AG20443 (cell line): ENCODE measurements around the gene ARNT2.

ENCODE experiments used
- DNase-seq: peaks from one replicate; pipeline ENCODE4 v3.0.0; 2012; ENCODE audit warnings: low spot score, mixed read lengths

The ARNT2 gene

GRCh38 chr15:80576519-80577090 lies 172.4 kb downstream of the ARNT2 start:
- no peak for DNase-seq

- DNase-seq: no peak
These were observed 173.5 kb downstream of the ARNT2 start for GRCh38 chr15:80577552-80578205.

- DNase-seq: no peak
These were observed 174.0 kb downstream of the ARNT2 start for GRCh38 chr15:80578206-80578595.

- DNase-seq: no peak
These were observed 174.7 kb downstream of the ARNT2 start for GRCh38 chr15:80578871-80579270.

GRCh38 chr15:80579611-80580010 lies 175.4 kb downstream of the ARNT2 start:
- DNase-seq: no peak

- DNase-seq: peak; percentile 69
These were observed 175.9 kb downstream of the ARNT2 start for GRCh38 chr15:80580106-80580505.

GRCh38 chr15:80580536-80581260 lies 176.5 kb downstream of the ARNT2 start:
- DNase-seq: no peak

- DNase-seq: no peak
These were observed 177.8 kb downstream of the ARNT2 start for GRCh38 chr15:80581976-80582375.

- no peak for DNase-seq
These were observed 178.7 kb downstream of the ARNT2 start for GRCh38 chr15:80582816-80583423.

GRCh38 chr15:80584561-80584964 lies 180.4 kb downstream of the ARNT2 start:
- no peak for DNase-seq

- DNase-seq: no peak
These were observed 180.9 kb downstream of the ARNT2 start for GRCh38 chr15:80584973-80585525.

GRCh38 chr15:80585544-80586018 lies 181.4 kb downstream of the ARNT2 start:
- no peak for DNase-seq

- no peak for DNase-seq
These were observed 182.0 kb downstream of the ARNT2 start for GRCh38 chr15:80586161-80586560.

GRCh38 chr15:80587007-80587406 lies 182.8 kb downstream of the ARNT2 start:
- DNase-seq: no peak

- no peak for DNase-seq
These were observed 183.8 kb downstream of the ARNT2 start for GRCh38 chr15:80587816-80588456.

- DNase-seq: peak; percentile 74
These were observed 184.6 kb downstream of the ARNT2 start for GRCh38 chr15:80588801-80589200.

- no peak for DNase-seq
These were observed 186.7 kb downstream of the ARNT2 start for GRCh38 chr15:80590761-80591355.

- DNase-seq: no peak
These were observed 187.3 kb downstream of the ARNT2 start for GRCh38 chr15:80591471-80591870.

- DNase-seq: no peak
These were observed 188.0 kb downstream of the ARNT2 start for GRCh38 chr15:80591938-80592825.

GRCh38 chr15:80593486-80594030 lies 189.4 kb downstream of the ARNT2 start:
- DNase-seq: no peak
